T follicular helper cell (primary cell): ENCODE data around the gene MEGF9.
A peak's percentile ranks its signal among the peaks of the same experiment; 100 is the strongest.
"Not testable (repeated sequence)": the region's sequence is repeated elsewhere in the genome, so short reads cannot be mapped to it uniquely, and the experiment has no call there.

Experiments used
- DNase-seq: peaks from one replicate; pipeline ENCODE4 v3.0.0-alpha.2; 2020; ENCODE audit warnings: low read depth
- total RNA-seq, 2 experiments: gene quantifications; one replicate each; lab custom pipeline; 2026; lab: John Stamatoyannopoulos, UW

The MEGF9 gene
- total RNA-seq: 12.5 to 48.6 reads per million in 2 experiments

- DNase-seq: peak; percentile 94
Observed at GRCh38 chr9:120714088-120714845, at the start of gene MEGF9. TSS of gene MEGF9 (minus strand) at chr9:120714470. CDS start at chr9:120714358, 112 bp downstream.

GRCh38 chr9:120761006-120761405 lies 46.7 kb upstream of the MEGF9 start:
- DNase-seq: no peak

- no peak for DNase-seq
Observed at GRCh38 chr9:120759755-120760400, 45.6 kb upstream of the MEGF9 start.

- DNase-seq: no peak
Observed at GRCh38 chr9:120758544-120758943, 44.3 kb upstream of the MEGF9 start.

GRCh38 chr9:120757026-120757913 lies 43.0 kb upstream of the MEGF9 start:
- no peak for DNase-seq

GRCh38 chr9:120756531-120756930 lies 42.3 kb upstream of the MEGF9 start:
- DNase-seq: no peak

GRCh38 chr9:120755810-120756434 lies 41.7 kb upstream of the MEGF9 start:
- DNase-seq: peak; percentile 52

GRCh38 chr9:120755044-120755443 lies 40.8 kb upstream of the MEGF9 start:
- no peak for DNase-seq

GRCh38 chr9:120750421-120750820 lies 36.2 kb upstream of the MEGF9 start:
- no peak for DNase-seq

- DNase-seq: not testable (repeated sequence)
Observed at GRCh38 chr9:120746366-120746765, 32.1 kb upstream of the MEGF9 start.

GRCh38 chr9:120745278-120745677 lies 31.0 kb upstream of the MEGF9 start:
- DNase-seq: no peak

GRCh38 chr9:120742951-120743416 lies 28.7 kb upstream of the MEGF9 start:
- DNase-seq: no peak

- DNase-seq: no peak
Observed at GRCh38 chr9:120741701-120742100, 27.4 kb upstream of the MEGF9 start.

- DNase-seq: no peak
Observed at GRCh38 chr9:120741191-120741590, 26.9 kb upstream of the MEGF9 start.

- no peak for DNase-seq
Observed at GRCh38 chr9:120740132-120740531, 25.9 kb upstream of the MEGF9 start.

- no peak for DNase-seq
Observed at GRCh38 chr9:120737416-120738165, 23.3 kb upstream of the MEGF9 start.

GRCh38 chr9:120736881-120737280 lies 22.6 kb upstream of the MEGF9 start:
- no peak for DNase-seq

GRCh38 chr9:120735415-120736126 lies 21.3 kb upstream of the MEGF9 start:
- no peak for DNase-seq

GRCh38 chr9:120734607-120735410 lies 20.5 kb upstream of the MEGF9 start:
- DNase-seq: no peak

GRCh38 chr9:120733190-120733589 lies 18.9 kb upstream of the MEGF9 start:
- no peak for DNase-seq
